ENCODE results near the gene OR52M1. TPM values are rescaled to one million over a fixed set of nuclear protein-coding genes. Genes with fewer than 3 reads are reported as not detected.
"Not testable (repeated sequence)": the region's sequence is repeated elsewhere in the genome, so short reads cannot be mapped to it uniquely, and the experiment has no call there.

Gene OR52M1
- total RNA-seq, 4 donors from 2014 or later = not detected

- intact Hi-C loops (cut with DNase I) = no loop called here
- Histone ChIP-seq H3K36me3 (no peaks in the 10 kb centered on the region), H3K27ac (replicated peaks in 1 of 4) (no peak overlapping the region), H3K4me3 (no peak overlapping the region), H3K4me1 (no peaks in the 10 kb centered on the region), H3K27me3 (peaks cover 0 to 8% (median 0%) of the 10 kb centered on the region in 4 donors), H3K9me3 (no peaks in the 10 kb centered on the region)
- TF ChIP-seq EP300 (IDR thresholded peaks at IDR 0.05) (no peak), CTCF (IDR thresholded peaks at IDR 0.05) (no peak), POLR2AphosphoS5 (IDR thresholded peaks at IDR 0.05) (no peak), POLR2A (IDR thresholded peaks at IDR 0.05; ENCODE audit: low read depth) (no peak)
- DNase-seq (ENCODE audit: extremely low spot score) = no peak
- 95% methylated on average over 1 of the region's 1 CpG for WGBS
Observed at GRCh38 chr11:4523666-4524065, 21.3 kb upstream of the OR52M1 start.

GRCh38 chr11:4527926-4528325 is 17.1 kb upstream of the OR52M1 start:
- Histone ChIP-seq H3K9me3 (no peaks in the 10 kb centered on the region), H3K4me1 (no peaks in the 10 kb centered on the region), H3K27ac (replicated peaks in 1 of 4) (no peak overlapping the region), H3K36me3 (no peaks in the 10 kb centered on the region), H3K27me3 (peaks cover 0 to 4% (median 0%) of the 10 kb centered on the region in 4 donors), H3K4me3 (no peak overlapping the region)
- WGBS = 66% methylated on average over 2 of the region's 2 CpGs
- intact Hi-C loops (cut with DNase I) = no loop called here
- TF ChIP-seq EP300 (IDR thresholded peaks at IDR 0.05) = no peak
- no peak for TF ChIP-seq POLR2A (IDR thresholded peaks at IDR 0.05; ENCODE audit: low read depth)
- no peak for TF ChIP-seq CTCF (IDR thresholded peaks at IDR 0.05)
- no peak for TF ChIP-seq POLR2AphosphoS5 (IDR thresholded peaks at IDR 0.05)
- no peak for DNase-seq (ENCODE audit: extremely low spot score)

- 59% methylated on average over 11 of the region's 11 CpGs for WGBS
- DNase-seq (ENCODE audit: extremely low spot score); H3K9me3 ChIP-seq; H3K4me1 ChIP-seq; intact Hi-C loops (cut with DNase I); H3K27ac ChIP-seq (replicated peaks in 1 of 4); H3K4me3 ChIP-seq; H3K36me3 ChIP-seq; H3K27me3 ChIP-seq: not testable (repeated sequence)
Observed at GRCh38 chr11:4531686-4532085, 13.3 kb upstream of the OR52M1 start.

GRCh38 chr11:4539603-4540219 is 5.3 kb upstream of the OR52M1 start:
- Histone ChIP-seq H3K27me3 (no peaks in the 10 kb centered on the region), H3K4me1 (no peaks in the 10 kb centered on the region), H3K9me3 (no peaks in the 10 kb centered on the region), H3K4me3 (no peak overlapping the region), H3K36me3 (no peaks in the 10 kb centered on the region), H3K27ac (replicated peaks in 1 of 4) (no peak overlapping the region)
- peak; percentile 51 to 70 (median 67) for TF ChIP-seq CTCF (IDR thresholded peaks at IDR 0.05)
- no peak for TF ChIP-seq POLR2A (IDR thresholded peaks at IDR 0.05; ENCODE audit: low read depth)
- 28% methylated on average over 3 of the region's 3 CpGs for whole genome bisulfite sequencing
- no peak for DNase-seq (ENCODE audit: extremely low spot score)
- intact Hi-C loops (cut with DNase I) = loop anchor here (2.0 kb wide), 1 partner anchor 353 kb away; no protein-coding TSS in a partner anchor

- Histone ChIP-seq H3K27me3 (no peaks in the 10 kb centered on the region), H3K36me3 (no peaks in the 10 kb centered on the region), H3K4me1 (no peaks in the 10 kb centered on the region), H3K27ac (replicated peaks in 1 of 4) (no peak overlapping the region), H3K9me3 (no peaks in the 10 kb centered on the region), H3K4me3 (no peak overlapping the region)
- intact Hi-C loops (cut with DNase I) = no loop called here
- TF ChIP-seq POLR2A (IDR thresholded peaks at IDR 0.05; ENCODE audit: low read depth) = no peak
- DNase-seq (ENCODE audit: extremely low spot score) = no peak
- WGBS = 10% methylated on average over 1 of the region's 1 CpG
Observed at GRCh38 chr11:4541071-4541470, 3.9 kb upstream of the OR52M1 start.

GRCh38 chr11:4543561-4543960 is 1.4 kb upstream of the OR52M1 start:
- Histone ChIP-seq H3K27me3 (no peaks in the 10 kb centered on the region), H3K4me3 (no peak overlapping the region), H3K9me3 (no peaks in the 10 kb centered on the region), H3K36me3 (no peaks in the 10 kb centered on the region), H3K27ac (replicated peaks in 1 of 4) (no peak overlapping the region), H3K4me1 (no peaks in the 10 kb centered on the region)
- no peak for DNase-seq (ENCODE audit: extremely low spot score)
- TF ChIP-seq POLR2AphosphoS5 (IDR thresholded peaks at IDR 0.05) = no peak
- no peak for TF ChIP-seq EP300 (IDR thresholded peaks at IDR 0.05)
- no peak for TF ChIP-seq POLR2A (IDR thresholded peaks at IDR 0.05; ENCODE audit: low read depth)
- TF ChIP-seq CTCF (IDR thresholded peaks at IDR 0.05) = no peak
- intact Hi-C loops (cut with DNase I) = no loop called here
